Neural progenitor cell (in vitro differentiated cells): ENCODE measurements around the gene METRN. TPM values are rescaled to one million over a fixed set of nuclear protein-coding genes. Genes with fewer than 3 reads are reported as not detected.

Experiments
- DNase-seq: peaks from one replicate; pipeline ENCODE4 v3.0.0-alpha.2; 2016; ENCODE audit warnings: low spot score
- H2AFZ ChIP-seq: fragments of 200-600 bp; sonication (generic); replicated peaks from 2 replicates; pipeline ENCODE4 v1.6.1; 2016; ENCODE audit warnings: antibody characterized with exemption
- H3F3A ChIP-seq: fragments of 200-600 bp; sonication (generic); 2 replicates; pipeline ENCODE4 v1.6.1; 2016; ENCODE audit warnings: antibody characterized with exemption, low read depth
- H3K27ac ChIP-seq: fragments of 200-600 bp; sonication (generic); 2 replicates; pipeline ENCODE4 v1.5.1; 2016; ENCODE audit warnings: mild to moderate bottlenecking
- H3K27me3 ChIP-seq: fragments of 200-600 bp; sonication (generic); 2 replicates; pipeline ENCODE4 v1.6.1; 2016; ENCODE audit warnings: mild to moderate bottlenecking, moderate library complexity
- H3K36me3 ChIP-seq: fragments of 200-600 bp; sonication (generic); 2 replicates; pipeline ENCODE4 v1.5.1; 2016
- H3K4me1 ChIP-seq: fragments of 200-600 bp; sonication (generic); 2 replicates; pipeline ENCODE4 v1.6.1; 2016; ENCODE audit warnings: mixed run types
- H3K4me2 ChIP-seq: fragments of 200-600 bp; sonication (generic); 2 replicates; pipeline ENCODE4 v1.6.1; 2016
- H3K4me3 ChIP-seq: fragments of 200-600 bp; sonication (generic); 2 replicates; pipeline ENCODE4 v1.5.1; 2016
- H3K79me2 ChIP-seq: fragments of 200-600 bp; sonication (generic); 2 replicates; pipeline ENCODE4 v1.6.1; 2016; ENCODE audit warnings: low read depth
- H3K9ac ChIP-seq: fragments of 200-600 bp; sonication (generic); 2 replicates; pipeline ENCODE4 v1.6.1; 2016
- H3K9me3 ChIP-seq: fragments of 200-600 bp; sonication (generic); 2 replicates; pipeline ENCODE4 v1.5.1; 2016; ENCODE audit warnings: low read depth
- H4K20me1 ChIP-seq: fragments of 200-600 bp; sonication (generic); 2 replicates; pipeline ENCODE4 v1.6.1; 2016; ENCODE audit warnings: low read depth
- H3K27ac Mint-ChIP-seq: 3 replicates; pipeline ENCODE4 v1.8.0; 2021; ENCODE audit warnings: mixed read lengths
- H3K27me3 Mint-ChIP-seq: 2 replicates; pipeline ENCODE4 v1.8.0; 2022; ENCODE audit warnings: low read depth, mild to moderate bottlenecking, inconsistent platforms, moderate library complexity, mixed read lengths; ENCODE audit not compliant: insufficient read depth
- H3K36me3 Mint-ChIP-seq: 3 replicates; pipeline ENCODE4 v1.8.0; 2021; ENCODE audit warnings: mixed read lengths
- H3K4me1 Mint-ChIP-seq: 3 replicates; pipeline ENCODE4 v1.8.0; 2021; ENCODE audit warnings: mixed read lengths
- H3K4me3 Mint-ChIP-seq: 3 replicates; pipeline ENCODE4 v1.8.0; 2021; ENCODE audit warnings: mild to moderate bottlenecking, moderate library complexity, mixed read lengths
- H3K9me3 Mint-ChIP-seq: 3 replicates; pipeline ENCODE4 v1.8.0; 2020; ENCODE audit warnings: mixed read lengths
- CTCF ChIP-seq: fragments of 200-600 bp; sonication (generic); IDR thresholded peaks from 2 replicates; pipeline ENCODE4 v1.5.1; 2017; ENCODE audit warnings: antibody characterized with exemption, mild to moderate bottlenecking
- EZH2 ChIP-seq: fragments of 200-600 bp; sonication (generic); IDR thresholded peaks from 2 replicates; pipeline ENCODE4 v1.6.1; 2017; ENCODE audit warnings: antibody characterized with exemption, mild to moderate bottlenecking, moderate library complexity
- EZH2phosphoT487 ChIP-seq: fragments of 200-600 bp; sonication (generic); IDR thresholded peaks from 2 replicates; pipeline ENCODE4 v1.6.1; 2017; ENCODE audit warnings: antibody characterized with exemption
- total RNA-seq: library from RNA; depleted of rRNA; stranded (reverse); fragments of >200 nt; gene quantifications from 2 replicates; pipeline ENCODE4 v1.2.3, GENCODE V29; 2015; ENCODE audit warnings: low replicate concordance

Gene METRN
- total RNA-seq, 1 donor from 2014 or later = 24.3 TPM

GRCh38 chr16:729768-730665, 15.1 kb downstream of the METRN start:
- H3K27me3 Mint-ChIP-seq = peaks cover 7% of the 10 kb centered on the region
- no peaks in the 10 kb centered on the region for H3K36me3 Mint-ChIP-seq
- no peak overlapping the region for H3K27ac ChIP-seq
- no peaks in the 10 kb centered on the region for H3K79me2 ChIP-seq
- H3K4me3 Mint-ChIP-seq = no peak overlapping the region
- H3F3A ChIP-seq = peaks cover 30% of the 10 kb centered on the region
- no peak overlapping the region for H3K27ac Mint-ChIP-seq
- no peak overlapping the region for H3K9ac ChIP-seq
- peaks cover 8% of the 10 kb centered on the region for H3K4me1 ChIP-seq
- H3K4me3 ChIP-seq = no peak overlapping the region
- no peaks in the 10 kb centered on the region for H3K4me1 Mint-ChIP-seq
- peaks cover 20% of the 10 kb centered on the region for H4K20me1 ChIP-seq
- peaks cover 45% of the 10 kb centered on the region for H3K27me3 ChIP-seq
- no peak overlapping the region for H3K4me2 ChIP-seq
- no peaks in the 10 kb centered on the region for H3K9me3 ChIP-seq
- no peaks in the 10 kb centered on the region for H3K9me3 Mint-ChIP-seq
- H3K36me3 ChIP-seq = no peaks in the 10 kb centered on the region
- H2AFZ ChIP-seq = no peak overlapping the region
- TF ChIP-seq EZH2phosphoT487 = no peak
- TF ChIP-seq CTCF = no peak
- no peak for TF ChIP-seq EZH2
- DNase-seq = no peak

GRCh38 chr16:730666-731509, 16.0 kb downstream of the METRN start:
- no peak overlapping the region for H3K4me3 ChIP-seq
- Mint-ChIP-seq H3K4me1 (no peaks in the 10 kb centered on the region), H3K36me3 (peaks cover 2% of the 10 kb centered on the region), H3K27ac (no peak overlapping the region), H3K4me3 (no peak overlapping the region), H3K9me3 (no peaks in the 10 kb centered on the region), H3K27me3 (peaks cover 4% of the 10 kb centered on the region)
- peaks cover 27% of the 10 kb centered on the region for H3F3A ChIP-seq
- DNase-seq = peak; percentile 1
- H4K20me1 ChIP-seq = peaks cover 16% of the 10 kb centered on the region
- no peak overlapping the region for H3K4me2 ChIP-seq
- H3K4me1 ChIP-seq = peaks cover 8% of the 10 kb centered on the region
- H3K9me3 ChIP-seq = no peaks in the 10 kb centered on the region
- no peak overlapping the region for H2AFZ ChIP-seq
- no peaks in the 10 kb centered on the region for H3K36me3 ChIP-seq
- H3K79me2 ChIP-seq = no peaks in the 10 kb centered on the region
- H3K9ac ChIP-seq = no peak overlapping the region
- TF ChIP-seq CTCF (no peak), EZH2 (no peak), EZH2phosphoT487 (no peak)
- H3K27me3 ChIP-seq = peaks cover 37% of the 10 kb centered on the region
- H3K27ac ChIP-seq = no peak overlapping the region

GRCh38 chr16:732332-732731, 17.4 kb downstream of the METRN start:
- Mint-ChIP-seq H3K4me1 (no peaks in the 10 kb centered on the region), H3K27ac (no peak overlapping the region), H3K36me3 (peaks cover 2% of the 10 kb centered on the region), H3K4me3 (no peak overlapping the region), H3K27me3 (peaks cover 3% of the 10 kb centered on the region), H3K9me3 (no peaks in the 10 kb centered on the region)
- no peak for TF ChIP-seq EZH2phosphoT487
- no peak for TF ChIP-seq EZH2
- no peak for TF ChIP-seq CTCF
- Histone ChIP-seq H3K79me2 (no peaks in the 10 kb centered on the region), H4K20me1 (peaks cover 7% of the 10 kb centered on the region), H3K9ac (no peak overlapping the region), H3K36me3 (no peaks in the 10 kb centered on the region), H3K27ac (no peak overlapping the region), H3K4me1 (peaks cover 5% of the 10 kb centered on the region), H3K4me3 (no peak overlapping the region), H3F3A (peaks cover 14% of the 10 kb centered on the region), H3K9me3 (no peaks in the 10 kb centered on the region), H3K27me3 (peaks cover 22% of the 10 kb centered on the region), H3K4me2 (no peak overlapping the region), H2AFZ (no peak overlapping the region)
- DNase-seq = no peak
